OCI-LY3 (cell line): Measurements from ENCODE around the gene ANHX.

Experiments
- H2AFZ ChIP-seq: fragments of 200-600, 300-600 bp; shearing (Covaris generic); 2 replicates; pipeline ENCODE4 v1.6.0; 2014; ENCODE audit warnings: antibody characterized with exemption, low read depth, low read length
- H3K27ac ChIP-seq: fragments of 200-600, 300-600 bp; sonication (generic); 2 replicates; pipeline ENCODE4 v1.5.1; 2014; ENCODE audit warnings: mild to moderate bottlenecking, low read length, moderate library complexity, mixed read lengths
- H3K27me3 ChIP-seq: fragments of 200-600, 300-600 bp; sonication (generic); 2 replicates; pipeline ENCODE4 v1.6.1; 2014; ENCODE audit warnings: low read depth, low read length, mixed read lengths
- H3K36me3 ChIP-seq: fragments of 200-600, 300-600 bp; sonication (generic); replicated peaks from 2 replicates; pipeline ENCODE3; 2014; ENCODE audit warnings: low read depth, low read length, mixed read lengths
- H3K4me1 ChIP-seq: fragments of 300-600, 200-600 bp; sonication (generic); 2 replicates; pipeline ENCODE4 v1.6.1; 2014; ENCODE audit warnings: low read length, mixed read lengths
- H3K4me2 ChIP-seq: fragments of 200-600, 300-600 bp; sonication (generic); 2 replicates; pipeline ENCODE4 v1.6.1; 2014; ENCODE audit warnings: low read length, mixed read lengths
- H3K4me3 ChIP-seq: fragments of 300-600, 200-600 bp; sonication (generic); 2 replicates; pipeline ENCODE4 v1.5.1; 2014; ENCODE audit warnings: antibody characterized with exemption, mild to moderate bottlenecking, low read length, moderate library complexity
- H3K79me2 ChIP-seq: fragments of 300-600, 200-600 bp; shearing (Covaris generic); 2 replicates; pipeline ENCODE4 v1.6.1; 2014; ENCODE audit warnings: mild to moderate bottlenecking, low read length, mixed read lengths
- H3K9ac ChIP-seq: fragments of 300-600, 200-600 bp; shearing (Covaris generic); 2 replicates; pipeline ENCODE4 v1.6.0; 2014; ENCODE audit warnings: mild to moderate bottlenecking, low read length, moderate library complexity
- H3K9me3 ChIP-seq: fragments of 200-600, 300-600 bp; shearing (Covaris generic); 2 replicates; pipeline ENCODE4 v1.6.1; 2014; ENCODE audit warnings: low read length, mixed read lengths; ENCODE audit not compliant: insufficient read depth
- H4K20me1 ChIP-seq: fragments of 200-600, 300-600 bp; sonication (generic); 2 replicates; pipeline ENCODE4 v1.6.1; 2016; ENCODE audit warnings: low read length, mixed read lengths; ENCODE audit not compliant: insufficient read depth
- EZH2phosphoT487 ChIP-seq: fragments of 200-600 bp; shearing (Covaris generic); IDR thresholded peaks from 2 replicates; pipeline ENCODE4 v1.6.1; 2018; ENCODE audit warnings: antibody characterized with exemption, mixed run types, low read depth
- TF ChIP-seq, protein P1 (sequence below): fragments of 200-600, 300-600 bp; sonication (generic); IDR thresholded peaks from 2 replicates; pipeline ENCODE4 v1.5.1; 2014; ENCODE audit warnings: antibody characterized with exemption, low read length, low read depth

ANHX gene

DNA sequence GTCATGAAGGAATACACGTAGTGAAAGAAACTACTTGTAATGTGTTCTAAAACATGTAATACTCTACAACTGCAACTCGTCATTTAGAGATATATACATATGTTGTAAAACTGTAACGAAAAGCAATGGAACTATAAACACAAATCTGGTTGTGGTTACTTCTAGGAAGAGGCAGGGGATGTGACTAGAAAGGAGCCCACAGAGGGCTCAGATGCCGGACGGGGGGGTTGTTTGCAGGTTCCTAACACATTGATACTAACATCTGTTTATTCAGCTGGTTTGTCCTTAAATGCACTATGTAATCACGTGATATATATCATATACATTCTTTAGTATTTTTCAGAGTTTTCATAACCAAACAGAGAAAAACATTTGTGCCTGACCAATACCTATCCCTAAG lies 16.1 kb upstream of the ANHX start:
- Histone ChIP-seq H3K27ac (no peak overlapping the region), H2AFZ (no peak overlapping the region), H3K36me3 (no peaks in the 10 kb centered on the region), H3K27me3 (no peaks in the 10 kb centered on the region), H3K79me2 (no peaks in the 10 kb centered on the region), H3K4me2 (no peak overlapping the region), H3K4me1 (no peaks in the 10 kb centered on the region), H3K9me3 (no peaks in the 10 kb centered on the region), H3K9ac (no peak overlapping the region), H4K20me1 (no peaks in the 10 kb centered on the region), H3K4me3 (no peak overlapping the region)
- TF ChIP-seq EZH2phosphoT487, result no peak
- TF ChIP-seq, protein P1, sequence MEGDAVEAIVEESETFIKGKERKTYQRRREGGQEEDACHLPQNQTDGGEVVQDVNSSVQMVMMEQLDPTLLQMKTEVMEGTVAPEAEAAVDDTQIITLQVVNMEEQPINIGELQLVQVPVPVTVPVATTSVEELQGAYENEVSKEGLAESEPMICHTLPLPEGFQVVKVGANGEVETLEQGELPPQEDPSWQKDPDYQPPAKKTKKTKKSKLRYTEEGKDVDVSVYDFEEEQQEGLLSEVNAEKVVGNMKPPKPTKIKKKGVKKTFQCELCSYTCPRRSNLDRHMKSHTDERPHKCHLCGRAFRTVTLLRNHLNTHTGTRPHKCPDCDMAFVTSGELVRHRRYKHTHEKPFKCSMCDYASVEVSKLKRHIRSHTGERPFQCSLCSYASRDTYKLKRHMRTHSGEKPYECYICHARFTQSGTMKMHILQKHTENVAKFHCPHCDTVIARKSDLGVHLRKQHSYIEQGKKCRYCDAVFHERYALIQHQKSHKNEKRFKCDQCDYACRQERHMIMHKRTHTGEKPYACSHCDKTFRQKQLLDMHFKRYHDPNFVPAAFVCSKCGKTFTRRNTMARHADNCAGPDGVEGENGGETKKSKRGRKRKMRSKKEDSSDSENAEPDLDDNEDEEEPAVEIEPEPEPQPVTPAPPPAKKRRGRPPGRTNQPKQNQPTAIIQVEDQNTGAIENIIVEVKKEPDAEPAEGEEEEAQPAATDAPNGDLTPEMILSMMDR, result no peak

DNA sequence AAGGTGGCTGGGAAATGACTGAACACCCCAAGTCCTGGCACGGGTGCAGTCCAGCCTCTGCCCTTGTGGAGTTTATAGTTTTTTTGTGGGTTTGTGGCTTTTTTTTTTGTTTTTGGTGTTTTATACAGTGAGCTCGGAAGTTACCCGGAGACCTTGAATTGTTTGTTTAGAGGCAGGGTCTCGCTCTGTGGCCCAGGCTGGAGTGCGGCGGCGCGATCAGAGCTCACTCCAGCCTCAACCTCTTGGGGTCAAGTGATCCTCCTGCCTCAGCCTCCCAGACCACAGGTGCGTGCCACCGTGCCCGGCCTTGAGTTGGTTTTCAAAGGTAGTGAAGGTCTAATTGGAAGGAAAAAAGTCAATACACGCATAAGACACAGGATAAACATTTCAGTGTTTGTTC lies 879 bp upstream of the ANHX start:
- TF ChIP-seq, protein P1, result no peak
- TF ChIP-seq EZH2phosphoT487, result no peak
- H3K9ac ChIP-seq, result no peak overlapping the region
- no peak overlapping the region for H3K4me3 ChIP-seq
- H3K4me2 ChIP-seq, result no peak overlapping the region
- H3K79me2 ChIP-seq, result no peaks in the 10 kb centered on the region
- no peak overlapping the region for H2AFZ ChIP-seq
- H3K36me3 ChIP-seq, result no peaks in the 10 kb centered on the region
- no peaks in the 10 kb centered on the region for H4K20me1 ChIP-seq
- H3K9me3 ChIP-seq, result 0 out of 2 replicates have a peak, but pooled peaks cover 8% of the 10 kb centered on the region
- no peaks in the 10 kb centered on the region for H3K4me1 ChIP-seq
- no peak overlapping the region for H3K27ac ChIP-seq
- H3K27me3 ChIP-seq, result no peaks in the 10 kb centered on the region

DNA sequence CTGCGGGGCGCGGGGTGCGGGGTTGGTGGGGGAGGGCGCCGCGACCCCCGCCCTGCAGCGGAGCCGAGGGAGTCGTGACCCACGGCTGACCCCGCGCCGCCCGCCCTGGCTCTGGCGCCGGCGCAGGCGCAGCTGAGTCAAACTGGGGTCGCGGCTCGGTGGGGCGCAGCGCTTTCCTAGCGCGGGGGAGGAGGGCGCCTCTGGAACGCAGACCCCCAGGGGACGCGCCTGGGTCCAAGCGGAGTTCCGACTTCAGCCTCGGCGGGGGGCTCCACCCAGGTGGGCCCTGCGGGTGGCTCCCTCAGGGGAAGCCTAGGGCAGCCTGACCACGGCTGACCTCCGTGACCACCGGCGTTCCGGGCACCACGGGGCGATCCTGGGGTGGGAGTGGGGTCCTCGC lies 467 bp upstream of the ANHX start:
- Histone ChIP-seq H3K4me1 (no peaks in the 10 kb centered on the region), H3K4me2 (no peak overlapping the region), H3K27me3 (no peaks in the 10 kb centered on the region), H3K36me3 (no peaks in the 10 kb centered on the region), H3K9ac (no peak overlapping the region), H3K79me2 (no peaks in the 10 kb centered on the region), H3K4me3 (no peak overlapping the region), H3K27ac (no peak overlapping the region), H3K9me3 (0 out of 2 replicates have a peak, but pooled peaks cover 8% of the 10 kb centered on the region), H2AFZ (no peak overlapping the region), H4K20me1 (no peaks in the 10 kb centered on the region)
- no peak for TF ChIP-seq EZH2phosphoT487

DNA sequence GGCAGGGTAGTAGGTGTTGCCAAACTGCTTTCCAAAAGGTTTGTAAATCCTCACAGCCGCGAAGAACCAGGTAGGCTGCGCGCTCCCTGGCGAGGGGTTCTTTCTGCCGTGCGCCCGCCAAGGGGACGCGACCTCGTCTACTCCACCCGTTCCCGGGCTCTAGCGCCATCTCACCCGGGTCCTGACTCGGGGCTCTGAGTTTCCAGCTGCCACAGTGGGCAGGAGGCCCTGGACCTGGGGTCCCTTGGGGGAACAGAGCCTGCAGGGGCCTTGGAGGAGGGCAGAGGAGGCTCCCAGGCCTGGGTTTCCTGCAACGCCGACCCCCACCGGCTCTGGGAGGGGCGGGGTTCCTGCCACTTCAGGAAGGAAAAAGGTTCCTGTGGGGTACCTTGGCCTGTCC lies 706 bp downstream of the ANHX start:
- no peaks in the 10 kb centered on the region for H3K36me3 ChIP-seq
- H3K27me3 ChIP-seq, result no peaks in the 10 kb centered on the region
- TF ChIP-seq, protein P1, result no peak
- no peak for TF ChIP-seq EZH2phosphoT487
- H4K20me1 ChIP-seq, result no peaks in the 10 kb centered on the region
- no peaks in the 10 kb centered on the region for H3K4me1 ChIP-seq
- H3K79me2 ChIP-seq, result no peaks in the 10 kb centered on the region
- 0 out of 2 replicates have a peak, but pooled peaks cover 2% of the 10 kb centered on the region for H3K9me3 ChIP-seq
- no peak overlapping the region for H3K27ac ChIP-seq
- no peak overlapping the region for H3K9ac ChIP-seq
- no peak overlapping the region for H3K4me2 ChIP-seq
- H3K4me3 ChIP-seq, result no peak overlapping the region
- no peak overlapping the region for H2AFZ ChIP-seq
